ENCODE measurements around the gene ASNSD1.
"Not testable (repeated sequence)": the region's sequence is repeated elsewhere in the genome, so short reads cannot be mapped to it uniquely, and the experiment has no call there.

ASNSD1 gene

GRCh38 chr2:189648846-189649509 lies 12.3 kb upstream of the ASNSD1 start:
- H3K4me3 ChIP-seq (IDR thresholded peaks at IDR 0.05; ENCODE audit: insufficient read depth, low read depth, low read length) = no peak overlapping the region
- no peaks in the 10 kb centered on the region for H4K20me1 ChIP-seq (ENCODE audit: insufficient read depth)
- H3K27me3 ChIP-seq (ENCODE audit: insufficient read depth, low read depth) = no peaks in the 10 kb centered on the region
- H3K9ac ChIP-seq = no peak overlapping the region
- H3K36me3 ChIP-seq (ENCODE audit: insufficient read depth) = no peaks in the 10 kb centered on the region
- H3K4me1 ChIP-seq (ENCODE audit: low read depth, poor library complexity, severe bottlenecking) = peaks cover 12% of the 10 kb centered on the region
- H2AFZ ChIP-seq (ENCODE audit: low read depth) = no peak overlapping the region
- H3K27ac ChIP-seq = no peak overlapping the region
- TF ChIP-seq CTCF (conservative IDR thresholded peaks at IDR 0.05; ENCODE audit: low read depth, low read length) = no peak
- no peaks in the 10 kb centered on the region for H3K79me2 ChIP-seq (ENCODE audit: insufficient read depth, low read depth)
- no peak overlapping the region for H3K4me2 ChIP-seq

DNA sequence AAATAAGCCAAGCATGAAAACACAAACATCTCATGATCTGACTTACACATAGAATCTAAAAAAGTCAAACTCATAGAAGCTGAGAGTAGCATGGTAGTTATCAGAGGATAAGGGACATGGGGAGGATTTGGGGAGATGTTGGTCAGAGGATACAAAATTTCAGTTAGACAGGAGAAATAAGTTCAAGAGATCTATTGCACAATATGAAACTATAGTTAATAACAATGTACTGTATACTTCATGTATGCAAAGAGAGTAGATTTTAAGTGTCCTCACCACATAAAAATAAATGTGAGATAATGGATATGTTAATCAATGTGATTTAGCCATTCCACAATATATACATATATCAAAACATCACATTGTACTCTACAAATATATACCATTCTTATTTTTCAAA lies 10.0 kb upstream of the ASNSD1 start:
- H3K27me3 ChIP-seq (ENCODE audit: insufficient read depth, low read depth) = no peaks in the 10 kb centered on the region
- H3K36me3 ChIP-seq (ENCODE audit: insufficient read depth) = no peaks in the 10 kb centered on the region
- no peak for TF ChIP-seq CTCF (conservative IDR thresholded peaks at IDR 0.05; ENCODE audit: low read depth, low read length)
- H3K4me3 ChIP-seq (IDR thresholded peaks at IDR 0.05; ENCODE audit: insufficient read depth, low read depth, low read length) = no peak overlapping the region
- H3K27ac ChIP-seq = no peak overlapping the region
- no peak overlapping the region for H2AFZ ChIP-seq (ENCODE audit: low read depth)
- H3K4me1 ChIP-seq (ENCODE audit: low read depth, poor library complexity, severe bottlenecking) = peaks cover 21% of the 10 kb centered on the region
- H4K20me1 ChIP-seq (ENCODE audit: insufficient read depth) = no peaks in the 10 kb centered on the region
- H3K9ac ChIP-seq = no peak overlapping the region
- H3K4me2 ChIP-seq = no peak overlapping the region
- H3K79me2 ChIP-seq (ENCODE audit: insufficient read depth, low read depth) = no peaks in the 10 kb centered on the region

GRCh38 chr2:189653464-189653863 lies 7.8 kb upstream of the ASNSD1 start:
- H3K27ac ChIP-seq; H2AFZ ChIP-seq (ENCODE audit: low read depth): not testable (repeated sequence)

DNA sequence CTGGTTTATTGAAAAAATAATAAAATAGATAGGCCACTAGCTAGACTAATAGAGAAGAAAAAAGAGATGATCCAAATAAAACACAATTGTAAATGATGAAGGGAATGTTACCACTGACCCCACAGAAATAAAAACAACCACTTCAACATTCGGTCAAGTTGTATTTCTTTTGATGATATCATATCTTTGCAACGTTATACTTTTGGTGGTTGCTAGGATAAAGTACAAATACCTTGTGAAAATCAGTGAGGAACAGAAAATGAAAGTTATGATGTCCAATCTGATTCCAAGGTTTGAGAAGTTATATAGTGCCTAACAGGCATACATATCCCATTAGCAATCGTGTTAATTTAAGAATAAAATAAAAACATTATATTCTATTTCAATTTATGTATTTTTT lies 6.6 kb upstream of the ASNSD1 start:
- no peak overlapping the region for H3K4me2 ChIP-seq
- no peak overlapping the region for H3K27ac ChIP-seq
- no peaks in the 10 kb centered on the region for H3K27me3 ChIP-seq (ENCODE audit: insufficient read depth, low read depth)
- no peak overlapping the region for H3K9ac ChIP-seq
- no peak for TF ChIP-seq CTCF (conservative IDR thresholded peaks at IDR 0.05; ENCODE audit: low read depth, low read length)
- no peaks in the 10 kb centered on the region for H4K20me1 ChIP-seq (ENCODE audit: insufficient read depth)
- no peak overlapping the region for H3K4me3 ChIP-seq (IDR thresholded peaks at IDR 0.05; ENCODE audit: insufficient read depth, low read depth, low read length)
- no peak overlapping the region for H2AFZ ChIP-seq (ENCODE audit: low read depth)
- peaks cover 42% of the 10 kb centered on the region for H3K4me1 ChIP-seq (ENCODE audit: low read depth, poor library complexity, severe bottlenecking)
- no peaks in the 10 kb centered on the region for H3K36me3 ChIP-seq (ENCODE audit: insufficient read depth)
- no peaks in the 10 kb centered on the region for H3K79me2 ChIP-seq (ENCODE audit: insufficient read depth, low read depth)

More at GRCh38 chr2:189653464-189653863, 7.8 kb upstream of the ASNSD1 start:
- H3K27me3 ChIP-seq (ENCODE audit: insufficient read depth, low read depth); H3K36me3 ChIP-seq (ENCODE audit: insufficient read depth); H3K4me3 ChIP-seq (IDR thresholded peaks at IDR 0.05; ENCODE audit: insufficient read depth, low read depth, low read length); H4K20me1 ChIP-seq (ENCODE audit: insufficient read depth); H3K9ac ChIP-seq; H3K4me2 ChIP-seq; H3K79me2 ChIP-seq (ENCODE audit: insufficient read depth, low read depth): not testable (repeated sequence)
- H3K4me1 ChIP-seq (ENCODE audit: low read depth, poor library complexity, severe bottlenecking) = peaks cover 30% of the 10 kb centered on the region

DNA sequence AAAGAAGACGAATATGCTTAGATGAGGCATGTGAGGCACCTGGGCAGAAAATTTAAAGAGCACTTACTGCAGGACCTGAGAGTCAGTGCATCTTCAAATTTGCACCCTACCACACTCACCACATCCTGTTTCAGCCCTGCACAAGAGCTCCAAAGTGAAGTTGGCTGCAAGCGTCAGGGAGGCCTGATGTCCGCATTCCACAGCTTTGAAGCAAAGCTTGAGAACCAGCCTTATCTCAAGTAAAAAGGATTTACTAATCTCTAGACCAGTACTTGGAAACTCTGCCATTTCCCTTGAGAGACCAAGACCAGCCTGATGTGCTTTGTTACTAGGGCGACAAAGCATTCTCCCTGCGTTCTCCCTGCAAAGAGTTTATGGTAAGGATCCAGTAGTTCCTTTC lies 3.4 kb upstream of the ASNSD1 start:
- no peaks in the 10 kb centered on the region for H3K36me3 ChIP-seq (ENCODE audit: insufficient read depth)
- H4K20me1 ChIP-seq (ENCODE audit: insufficient read depth) = no peaks in the 10 kb centered on the region
- no peaks in the 10 kb centered on the region for H3K27me3 ChIP-seq (ENCODE audit: insufficient read depth, low read depth)
- H3K9ac ChIP-seq = peak overlapping the region; percentile 49; the same call in 1 of the 2 replicates
- H2AFZ ChIP-seq (ENCODE audit: low read depth) = peak overlapping the region; percentile 85
- peaks cover 63% of the 10 kb centered on the region for H3K4me1 ChIP-seq (ENCODE audit: low read depth, poor library complexity, severe bottlenecking)
- peak overlapping the region; percentile 98 for H3K4me2 ChIP-seq
- peak overlapping the region; percentile 90 for H3K27ac ChIP-seq
- peaks cover 16% of the 10 kb centered on the region for H3K79me2 ChIP-seq (ENCODE audit: insufficient read depth, low read depth)
- peak overlapping the region; percentile 50 for H3K4me3 ChIP-seq (IDR thresholded peaks at IDR 0.05; ENCODE audit: insufficient read depth, low read depth, low read length)
- TF ChIP-seq CTCF (conservative IDR thresholded peaks at IDR 0.05; ENCODE audit: low read depth, low read length) = no peak

Data from KMS-11 (cell line).